Stimulated activated CD4-positive, alpha-beta T cell treated with anti-CD3 and anti-CD28 coated beads, Interleukin-15, amount 100 ng/mL, for 48 hours (primary cell): ENCODE results near the gene TBATA.

ENCODE experiments used
- DNase-seq, 2 donors: peaks; one replicate each; pipeline ENCODE4 v3.0.0-alpha.2; 2020; ENCODE audit warnings: low read depth in 2 of 2

TBATA gene, protein sequence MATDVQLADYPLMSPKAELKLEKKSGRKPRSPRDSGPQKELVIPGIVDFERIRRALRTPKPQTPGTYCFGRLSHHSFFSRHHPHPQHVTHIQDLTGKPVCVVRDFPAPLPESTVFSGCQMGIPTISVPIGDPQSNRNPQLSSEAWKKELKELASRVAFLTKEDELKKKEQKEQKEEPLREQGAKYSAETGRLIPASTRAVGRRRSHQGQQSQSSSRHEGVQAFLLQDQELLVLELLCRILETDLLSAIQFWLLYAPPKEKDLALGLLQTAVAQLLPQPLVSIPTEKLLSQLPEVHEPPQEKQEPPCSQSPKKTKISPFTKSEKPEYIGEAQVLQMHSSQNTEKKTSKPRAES

GRCh38 chr10:70785190-70785589 lies at the start of gene TBATA:
Gene TBATA, minus strand, starts transcription at chr10:70785377. Its CDS starts 1,998 bp downstream, at chr10:70783379.
- DNase-seq: no peak

DNA sequence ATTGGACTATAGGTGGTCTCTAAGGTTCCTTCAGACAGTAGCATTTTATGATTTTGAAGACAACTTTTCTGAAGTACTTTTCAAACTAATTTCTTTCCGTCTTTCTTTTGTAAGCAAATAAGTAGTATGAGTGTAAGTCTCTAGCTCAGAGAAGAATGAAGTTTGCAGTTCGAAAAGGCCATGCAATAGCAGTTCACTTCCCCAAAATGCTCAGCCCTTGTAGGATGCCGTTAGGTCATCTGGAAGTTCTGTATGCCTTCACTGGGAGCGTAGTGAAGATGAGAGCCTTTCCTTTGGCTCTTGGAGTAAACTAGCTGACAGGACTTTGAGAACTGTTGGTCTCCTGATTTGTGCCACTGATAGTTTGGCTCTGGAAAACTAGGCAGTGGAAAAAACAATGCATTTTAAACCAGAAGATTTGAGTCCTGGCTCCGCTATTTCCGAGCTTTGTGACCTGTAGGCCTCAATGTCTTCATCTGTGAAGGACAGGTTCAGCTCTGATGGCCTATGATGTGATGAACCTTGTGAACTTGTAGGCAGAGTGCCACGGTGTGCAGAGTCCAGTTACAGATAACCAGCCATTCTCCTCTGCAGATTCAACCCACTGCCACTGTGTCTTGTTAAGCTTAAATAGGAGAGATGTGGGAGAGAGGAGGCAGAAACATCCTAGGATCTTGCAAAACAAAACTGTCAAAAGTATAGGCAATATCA lies 49.4 kb upstream of the TBATA start:
- no peak for DNase-seq

GRCh38 chr10:70834021-70834420 lies 48.8 kb upstream of the TBATA start:
- no peak for DNase-seq

GRCh38 chr10:70833601-70834000 lies 48.4 kb upstream of the TBATA start:
- no peak for DNase-seq

GRCh38 chr10:70832852-70833528 lies 47.8 kb upstream of the TBATA start:
- no peak for DNase-seq

GRCh38 chr10:70832221-70832620 lies 47.0 kb upstream of the TBATA start:
- DNase-seq: no peak

- DNase-seq: no peak
These were observed 45.0 kb upstream of the TBATA start for GRCh38 chr10:70830164-70830563.

DNA sequence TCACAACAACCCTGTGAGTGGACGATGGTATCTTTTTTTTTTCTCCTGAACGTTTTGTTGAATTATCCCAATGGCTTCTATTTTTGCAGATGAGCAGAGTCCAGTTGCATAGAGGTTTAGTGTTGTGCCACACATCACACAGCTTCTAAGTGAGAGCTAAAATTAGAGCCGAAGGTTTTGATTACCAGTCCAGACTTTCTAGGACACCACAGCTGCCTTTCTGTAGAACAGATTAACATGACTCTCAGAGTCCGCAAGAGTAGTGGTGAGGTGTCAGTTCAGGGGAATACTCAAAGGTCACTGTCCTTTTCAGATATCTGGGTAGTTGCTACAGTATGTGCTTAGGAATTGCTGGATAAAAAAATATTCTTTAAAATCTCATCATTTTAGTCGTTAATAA lies 44.4 kb upstream of the TBATA start:
- no peak for DNase-seq

GRCh38 chr10:70828923-70829322 lies 43.7 kb upstream of the TBATA start:
- DNase-seq: no peak

GRCh38 chr10:70827086-70827757 lies 42.0 kb upstream of the TBATA start:
- DNase-seq: no peak

GRCh38 chr10:70822076-70822820 lies 37.1 kb upstream of the TBATA start:
- DNase-seq: no peak

DNA sequence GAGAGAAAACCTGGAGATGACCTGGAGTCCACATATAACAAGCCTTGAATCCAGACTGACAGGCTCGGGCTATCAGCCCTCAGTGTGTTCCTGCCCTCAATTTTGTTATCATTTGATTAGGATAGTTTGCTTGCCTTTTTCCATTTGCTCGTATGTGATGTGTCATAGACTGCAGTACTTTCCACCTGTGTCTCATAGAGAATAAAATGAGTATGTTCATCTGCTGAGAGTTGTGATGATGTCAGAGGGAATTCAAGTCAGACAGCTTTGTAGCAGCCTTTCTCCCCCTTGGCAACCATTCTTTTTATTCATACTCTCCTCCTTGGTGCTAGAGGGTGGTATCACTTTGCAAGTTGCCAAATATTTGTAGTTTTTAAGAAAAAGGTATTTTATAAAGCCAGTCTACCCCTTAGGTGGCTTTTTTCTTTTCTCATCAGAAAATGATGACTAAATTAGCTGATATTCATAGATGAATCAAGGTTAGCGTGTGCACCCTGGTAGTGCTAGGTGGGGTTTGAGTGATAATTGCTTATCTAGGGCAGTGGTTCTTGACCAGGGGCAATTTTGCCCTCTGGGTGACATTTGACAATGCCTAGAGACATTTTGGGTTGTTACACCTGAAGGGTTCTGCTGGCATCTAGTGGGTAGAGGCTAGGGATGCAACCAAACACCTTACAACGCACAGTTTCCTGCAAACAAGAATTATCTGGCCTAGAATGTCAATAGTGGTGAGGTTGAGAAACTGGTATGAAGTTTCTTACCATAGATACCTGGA lies 36.0 kb upstream of the TBATA start:
- DNase-seq: no peak

DNA sequence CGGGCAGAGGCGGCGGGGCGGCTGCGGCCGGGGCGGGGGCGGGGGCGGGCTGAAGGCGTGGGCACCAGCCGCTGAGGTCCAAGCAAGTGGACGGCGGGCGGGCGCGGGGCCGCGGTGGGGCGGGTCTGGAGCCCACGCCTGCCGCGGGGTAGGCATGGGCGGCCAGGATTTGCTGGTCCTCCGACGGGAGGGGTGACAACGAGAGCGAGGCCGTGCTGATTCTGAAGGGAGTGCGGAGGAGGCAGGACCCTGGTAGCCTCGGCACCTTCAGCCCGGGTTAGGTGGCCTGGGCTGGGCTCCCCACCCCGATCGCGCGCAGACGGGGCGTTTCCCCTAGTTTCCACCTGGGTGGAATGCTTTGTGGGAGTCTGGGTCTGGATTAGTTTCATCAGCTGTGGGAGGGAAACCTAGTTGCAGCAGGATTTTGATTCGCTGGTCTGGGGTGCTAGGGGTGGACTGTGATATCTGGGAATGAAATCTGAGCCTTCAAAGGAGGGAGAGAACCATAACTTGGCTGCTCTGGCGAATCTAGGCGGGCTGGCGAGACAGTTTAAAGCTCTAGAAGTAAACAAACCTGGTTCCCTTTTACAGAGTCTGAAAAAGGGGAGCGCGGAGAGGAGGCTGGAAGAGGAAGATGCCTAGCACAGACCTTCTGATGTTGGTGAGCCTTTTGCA lies 31.2 kb upstream of the TBATA start:
- peak; percentile 15 to 28 for DNase-seq

GRCh38 chr10:70815504-70816219 lies 30.5 kb upstream of the TBATA start, which contains the start of gene SGPL1:
Gene SGPL1, plus strand, starts transcription at chr10:70815948. Its CDS starts 906 bp downstream, at chr10:70816854.
- DNase-seq: peak; percentile 66 to 82

DNA sequence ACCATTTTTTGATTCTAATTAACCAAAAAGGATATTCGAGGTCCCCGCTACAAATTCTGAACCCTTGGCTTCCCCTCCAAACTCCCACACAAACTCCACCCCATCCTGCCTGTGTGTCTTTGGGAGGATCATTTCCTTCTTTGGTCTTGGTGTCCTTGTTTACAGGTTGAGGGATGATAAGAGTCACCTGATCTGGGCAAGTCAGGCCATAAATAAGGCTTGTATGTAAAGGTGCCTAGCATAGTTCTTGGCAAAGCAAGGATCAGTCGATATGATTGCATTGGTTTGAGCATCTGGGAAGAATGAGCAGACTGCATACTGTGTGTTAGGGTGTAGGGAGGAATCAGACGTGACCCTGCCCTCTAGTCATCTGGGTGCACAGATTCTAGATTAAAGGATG lies 28.9 kb upstream of the TBATA start:
- no peak for DNase-seq

GRCh38 chr10:70812814-70813213 lies 27.6 kb upstream of the TBATA start:
- no peak for DNase-seq

- DNase-seq: no peak
These were observed 26.7 kb upstream of the TBATA start for GRCh38 chr10:70811881-70812280.

- no peak for DNase-seq
These were observed 25.8 kb upstream of the TBATA start for GRCh38 chr10:70810967-70811366.

- DNase-seq: no peak
These were observed 24.5 kb upstream of the TBATA start for GRCh38 chr10:70809726-70810125.
